ENCODE results near the gene PIGS. TPM values are rescaled to one million over a fixed set of nuclear protein-coding genes. Genes with fewer than 3 reads are reported as not detected.

PIGS gene
- total and polyA plus RNA-seq, 12 donors = 9.0 to 69.3 (median 48.5) TPM

- H3K27me3 ChIP-seq = no peaks in the 10 kb centered on the region
- H3K4me1 ChIP-seq = peaks cover 5 to 56% (median 40%) of the 10 kb centered on the region in 9 donors
- H3K4me3 ChIP-seq = peak overlapping the region in 5 of 10 donors; percentile 3 to 52 (median 45)
- TF ChIP-seq CTCF (IDR thresholded peaks at IDR 0.05) = peak in 7 of 9 donors; percentile 17 to 53 (median 29)
- H3K27ac ChIP-seq = peak overlapping the region in 8 of 10 donors; percentile 41 to 78 (median 66)
- no peaks in the 10 kb centered on the region for H3K9me3 ChIP-seq
- ATAC-seq (peak; percentile 31 to 84 (median 69)), DNase-seq (peak; percentile 76 to 88)
- 59 to 68% methylated on average over 14 of the region's 14 CpGs for WGBS, 2 donors
- intact Hi-C loops (cut with DNase I) = no loop called here
- peaks cover 0 to 27% (median 0%) of the 10 kb centered on the region in 9 donors for H3K36me3 ChIP-seq
These were observed 3.9 kb upstream of the PIGS start for GRCh38 chr17:28575126-28575795.

GRCh38 chr17:28574526-28574925, 3.2 kb upstream of the PIGS start:
- Histone ChIP-seq H3K4me1 (peaks cover 5 to 64% (median 47%) of the 10 kb centered on the region in 9 donors), H3K27me3 (no peaks in the 10 kb centered on the region), H3K9me3 (no peaks in the 10 kb centered on the region), H3K27ac (peak overlapping the region in 4 of 10 donors; percentile 25 to 57 (median 56)), H3K4me3 (peak overlapping the region in 3 of 10 donors; percentile 11 to 22 (median 15)), H3K36me3 (peaks cover 0 to 22% (median 0%) of the 10 kb centered on the region in 9 donors)
- DNase-seq = peak in 1 of 2 donors; percentile 20
- intact Hi-C loops (cut with DNase I) = no loop called here
- 55 to 73% methylated on average over 7 of the region's 7 CpGs for WGBS, 2 donors
- ATAC-seq = peak in 1 of 8 donors; percentile 1
- TF ChIP-seq CTCF (IDR thresholded peaks at IDR 0.05) = peak in 1 of 9 donors; percentile 9

- intact Hi-C loops (cut with DNase I) = no loop called here
- no peaks in the 10 kb centered on the region for H3K9me3 ChIP-seq
- peaks cover 0 to 17% (median 0%) of the 10 kb centered on the region in 9 donors for H3K36me3 ChIP-seq
- no peak for DNase-seq
- no peak overlapping the region for H3K27ac ChIP-seq
- 96 to 98% methylated on average over 6 of the region's 6 CpGs for WGBS, 2 donors
- ATAC-seq = no peak
- no peak overlapping the region for H3K4me3 ChIP-seq
- no peaks in the 10 kb centered on the region for H3K27me3 ChIP-seq
- H3K4me1 ChIP-seq = peaks cover 5 to 66% (median 47%) of the 10 kb centered on the region in 9 donors
- no peak for TF ChIP-seq CTCF (IDR thresholded peaks at IDR 0.05)
These were observed 2.7 kb upstream of the PIGS start for GRCh38 chr17:28573966-28574480.

- H3K4me3 ChIP-seq = no peak overlapping the region
- 96 to 98% methylated on average over 9 of the region's 9 CpGs for WGBS, 2 donors
- intact Hi-C loops (cut with DNase I) = no loop called here
- TF ChIP-seq CTCF (IDR thresholded peaks at IDR 0.05) = no peak
- ATAC-seq (no peak), DNase-seq (no peak)
- H3K9me3 ChIP-seq = no peaks in the 10 kb centered on the region
- no peaks in the 10 kb centered on the region for H3K27me3 ChIP-seq
- H3K27ac ChIP-seq = no peak overlapping the region
- H3K36me3 ChIP-seq = peaks cover 0 to 18% (median 0%) of the 10 kb centered on the region in 9 donors
- H3K4me1 ChIP-seq = peaks cover 5 to 66% (median 48%) of the 10 kb centered on the region in 9 donors
These were observed 2.2 kb upstream of the PIGS start for GRCh38 chr17:28573521-28573920.
